GM10248 (cell line): Measurements from ENCODE around the gene CCDC138.

Experiments used
- CTCF ChIA-PET: fragments of 300-600 bp; sonication (Branson Sonifier 250); formaldehyde crosslinking; extraction: SDS; loops from one replicate; lab custom pipeline; 2021; ENCODE audit warnings: antibody characterized with exemption; lab: Yijun Ruan, JAX
- POLR2A ChIA-PET: fragments of 350-650 bp; sonication (Branson Sonifier 250); formaldehyde crosslinking; extraction: SDS; loops from one replicate; lab custom pipeline; 2020; ENCODE audit warnings: antibody characterized with exemption; lab: Yijun Ruan, JAX
- DNase-seq: peaks from one replicate; pipeline ENCODE4 v3.0.0; 2012; ENCODE audit errors: extremely low spot score
- CTCF ChIP-seq: IDR thresholded peaks from 2 replicates; pipeline ENCODE4 v1.5.1; 2012; ENCODE audit warnings: mild to moderate bottlenecking, low read depth; ENCODE audit errors: extremely low read depth, missing control alignments, control extremely low read depth

The CCDC138 gene

GRCh38 chr2:108911401-108911800 lies 124.8 kb downstream of the CCDC138 start:
- no peak for TF ChIP-seq CTCF
- ChIA-PET POLR2A (no interaction called here), CTCF (interaction anchor here (1.6 kb wide), 2 partner anchors 13 to 17 kb away, joined by 3 to 4 read pairs; no protein-coding TSS in a partner anchor)
- no peak for DNase-seq

- ChIA-PET CTCF (interaction anchor here (1.6 kb wide), 2 partner anchors 12 to 17 kb away, joined by 3 to 4 read pairs; no protein-coding TSS in a partner anchor), POLR2A (no interaction called here)
- no peak for DNase-seq
- TF ChIP-seq CTCF, result no peak
Measured at GRCh38 chr2:108911807-108912628, 125.4 kb downstream of the CCDC138 start.

- no peak for DNase-seq
- no peak for TF ChIP-seq CTCF
- ChIA-PET CTCF (interaction anchor here (1.6 kb wide), 2 partner anchors 11 to 16 kb away, joined by 3 to 4 read pairs; no protein-coding TSS in a partner anchor), POLR2A (no interaction called here)
Measured at GRCh38 chr2:108912629-108912902, 126.0 kb downstream of the CCDC138 start.

DNA sequence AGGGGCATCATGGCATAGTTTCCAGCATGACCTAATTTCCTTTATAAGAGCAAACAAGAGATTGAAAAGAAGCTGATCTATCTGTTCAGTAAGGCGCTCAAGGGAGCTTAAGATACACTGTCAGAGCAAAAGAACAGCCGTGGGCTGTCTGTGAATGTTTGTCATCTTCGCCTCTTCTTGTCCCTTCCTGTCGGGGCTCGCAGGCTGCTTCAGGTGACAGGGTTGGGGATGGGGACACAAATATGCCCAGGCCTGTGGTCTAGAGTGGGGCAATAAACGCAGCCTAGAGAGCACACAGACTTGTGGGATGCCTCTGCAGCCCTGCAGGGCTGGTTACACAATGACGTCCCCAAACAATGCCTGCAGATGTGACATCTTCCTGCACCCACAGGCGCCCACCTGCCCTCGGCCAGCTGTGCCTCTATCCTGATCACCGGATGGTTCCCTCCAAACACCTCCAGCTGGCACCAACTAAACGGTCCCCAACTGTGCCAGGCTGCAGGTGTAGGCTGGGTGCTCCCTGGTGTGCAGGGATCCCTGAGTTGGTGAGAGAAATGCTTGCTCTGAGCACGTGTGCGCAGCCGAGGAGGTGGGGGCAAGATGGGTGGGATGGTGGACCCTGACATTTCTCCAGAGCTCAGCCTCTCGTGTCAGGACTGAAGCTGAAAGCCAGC lies 129.7 kb downstream of the CCDC138 start:
- DNase-seq, result no peak
- ChIA-PET POLR2A (no interaction called here), CTCF (interaction anchor here (1.1 kb wide), 1 partner anchor 12 kb away, joined by 3 read pairs; no protein-coding TSS in a partner anchor)
- TF ChIP-seq CTCF, result no peak

DNA sequence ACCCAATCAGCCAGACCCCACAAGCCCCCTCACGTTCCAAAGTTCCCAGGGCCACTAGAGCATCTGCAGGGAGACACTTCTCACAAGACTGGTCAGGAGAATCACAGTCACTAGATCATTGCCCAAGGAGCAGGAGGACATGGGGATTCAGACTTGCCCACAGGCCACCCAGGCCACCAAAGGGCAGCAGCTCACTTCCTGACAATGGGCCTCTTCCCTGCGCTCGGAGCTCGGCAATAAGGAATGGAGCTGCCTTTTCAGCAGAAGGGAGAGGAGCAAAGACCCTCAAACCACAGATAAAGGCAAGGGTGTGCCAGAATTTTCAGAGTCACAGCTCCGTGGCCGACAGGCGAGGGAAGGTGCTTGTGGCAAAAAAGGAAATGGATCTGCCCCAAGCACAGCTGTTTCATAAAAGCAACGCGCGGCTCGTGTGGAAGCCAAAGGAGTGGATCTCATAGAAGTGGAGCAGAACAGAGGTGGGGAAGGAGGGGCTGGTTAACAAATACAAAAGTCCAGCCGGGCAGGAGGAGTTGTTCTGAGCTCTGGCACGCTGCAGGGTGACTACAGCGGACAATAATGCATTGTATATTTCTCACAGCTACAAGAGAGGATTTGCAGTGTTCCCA lies 130.3 kb downstream of the CCDC138 start:
- ChIA-PET CTCF (interaction anchor here (1.1 kb wide), 1 partner anchor 12 kb away, joined by 3 read pairs; no protein-coding TSS in a partner anchor), POLR2A (no interaction called here)
- no peak for DNase-seq
- TF ChIP-seq CTCF, result no peak

DNA sequence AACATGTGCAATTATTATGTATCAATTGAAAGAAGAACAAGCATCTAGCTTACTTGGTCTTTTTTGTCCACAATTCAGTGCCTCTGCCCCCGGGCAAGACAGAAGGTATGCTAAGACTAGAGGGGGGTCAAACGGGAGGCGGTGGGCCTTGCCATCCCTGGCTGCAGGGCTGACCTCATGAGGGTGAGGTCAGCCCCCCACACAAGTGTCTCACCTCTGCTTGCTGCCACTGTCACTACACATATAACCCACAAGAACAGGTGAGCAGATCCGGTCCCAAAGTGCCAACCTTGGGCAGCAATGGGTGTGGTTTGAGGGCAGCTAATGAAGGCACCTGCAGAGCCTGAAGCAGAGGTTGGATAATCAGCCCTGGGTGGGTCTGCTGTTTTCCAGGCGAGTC lies 131.0 kb downstream of the CCDC138 start:
- CTCF ChIA-PET, result no interaction called here
- no peak for DNase-seq
- no peak for TF ChIP-seq CTCF
- POLR2A ChIA-PET, result no interaction called here
